HG02970 (cell line): ENCODE results near the gene NWD2.
"Not testable (repeated sequence)": the region's sequence is repeated elsewhere in the genome, so short reads cannot be mapped to it uniquely, and the experiment has no call there.

Experiments used
- ATAC-seq: cut with Tn5 transposase; IDR thresholded peaks from one replicate; pipeline ENCODE4 v1.9.1; 2021; ENCODE audit warnings: mild to moderate bottlenecking, moderate library complexity, moderate number of reproducible peaks; ENCODE audit not compliant: unreplicated experiment, low FRiP score

NWD2 gene

DNA sequence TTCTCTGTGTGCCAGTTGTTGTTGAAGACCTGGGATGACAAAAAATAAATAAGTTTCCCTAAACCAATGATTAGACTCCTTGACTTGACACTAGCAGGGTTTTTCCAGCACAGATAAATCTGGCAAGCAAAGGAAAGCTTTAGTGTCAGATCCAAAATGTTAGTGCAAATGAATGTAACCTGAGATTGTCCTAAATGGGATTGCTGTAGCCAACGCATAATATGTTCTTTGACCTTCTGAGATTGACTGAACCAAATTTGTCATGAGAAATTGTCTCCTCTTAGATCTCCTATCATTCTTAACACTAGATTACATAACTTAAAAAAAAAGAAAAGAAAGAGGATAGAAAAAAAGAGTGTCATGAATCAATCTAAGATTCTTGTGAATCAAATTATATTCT lies 245.2 kb downstream of the NWD2 start:
- ATAC-seq = no peak

DNA sequence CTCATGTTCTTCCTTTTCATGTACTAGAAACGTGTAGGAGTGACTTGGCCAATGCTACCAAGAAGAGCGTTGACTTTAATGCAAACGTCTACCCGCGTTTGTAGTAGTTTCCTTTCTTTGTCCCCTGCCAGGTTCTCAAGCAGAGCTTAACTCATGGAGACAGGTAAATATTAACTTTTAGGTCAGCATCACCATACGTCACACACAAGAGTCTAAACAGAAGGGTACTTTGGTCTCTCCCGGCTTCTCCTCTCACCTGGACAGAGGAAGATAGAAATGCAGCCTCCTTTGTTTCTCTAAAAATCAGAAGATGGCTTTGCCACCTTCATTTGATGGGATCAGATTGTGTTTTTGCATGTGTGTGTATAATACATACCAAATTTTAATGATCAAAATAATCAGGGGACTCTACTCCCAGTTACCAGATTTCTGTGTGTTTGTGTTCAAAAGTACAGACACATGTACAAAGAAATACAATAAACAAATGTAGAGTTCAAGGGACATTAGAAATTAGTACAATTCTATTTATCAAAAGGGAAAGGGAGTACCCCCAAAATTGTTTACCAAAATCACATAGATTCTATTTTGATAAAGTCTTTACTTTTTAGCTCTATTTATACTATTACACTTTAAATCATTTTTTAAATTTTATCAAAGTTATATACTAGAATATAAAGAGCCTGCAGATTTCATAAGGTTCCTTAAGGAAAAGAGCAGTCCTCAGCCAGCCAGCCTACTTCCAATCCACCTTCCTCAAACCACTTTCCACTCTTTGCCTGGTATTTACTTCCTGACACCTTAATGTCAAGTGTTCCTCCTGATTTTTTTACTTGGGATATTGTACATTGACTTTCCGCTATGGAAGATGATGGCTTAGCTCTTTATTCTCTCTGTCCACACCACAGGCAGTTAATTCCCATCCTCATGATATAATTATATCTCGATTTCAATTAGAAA lies 246.1 kb downstream of the NWD2 start:
- no peak for ATAC-seq

DNA sequence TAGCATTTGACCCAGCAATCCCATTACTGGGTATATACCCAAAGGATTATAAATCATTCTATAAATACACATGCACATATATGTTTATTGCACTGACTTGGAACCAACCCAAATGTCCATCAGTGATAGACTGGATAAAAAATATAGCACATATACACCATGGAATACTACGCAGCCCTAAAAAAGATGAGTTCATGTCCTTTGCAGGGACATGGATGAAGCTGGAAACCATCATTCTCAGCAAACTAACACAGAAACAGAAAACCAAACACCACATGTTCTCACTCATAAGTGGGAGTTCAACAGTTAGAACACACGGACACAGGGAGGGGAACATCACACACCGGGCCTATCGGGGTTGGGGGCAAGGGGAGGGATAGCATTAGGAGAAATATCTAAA lies 250.8 kb downstream of the NWD2 start:
- not testable (repeated sequence) for ATAC-seq
